IPS-18c (cell line): ENCODE results near the gene CA14.

Source experiments
- H3K4me3 ChIP-seq: 2 replicates; pipeline ENCODE4 v1.7.0; 2013; ENCODE audit warnings: low read depth, mild to moderate bottlenecking, low read length, moderate library complexity; ENCODE audit not compliant: insufficient read depth
- H3K9me3 ChIP-seq: one replicate; pipeline ENCODE4 v1.6.1; 2013; ENCODE audit warnings: mild to moderate bottlenecking, low read length, moderate library complexity; ENCODE audit not compliant: control insufficient read depth, insufficient read depth

CA14 gene

DNA sequence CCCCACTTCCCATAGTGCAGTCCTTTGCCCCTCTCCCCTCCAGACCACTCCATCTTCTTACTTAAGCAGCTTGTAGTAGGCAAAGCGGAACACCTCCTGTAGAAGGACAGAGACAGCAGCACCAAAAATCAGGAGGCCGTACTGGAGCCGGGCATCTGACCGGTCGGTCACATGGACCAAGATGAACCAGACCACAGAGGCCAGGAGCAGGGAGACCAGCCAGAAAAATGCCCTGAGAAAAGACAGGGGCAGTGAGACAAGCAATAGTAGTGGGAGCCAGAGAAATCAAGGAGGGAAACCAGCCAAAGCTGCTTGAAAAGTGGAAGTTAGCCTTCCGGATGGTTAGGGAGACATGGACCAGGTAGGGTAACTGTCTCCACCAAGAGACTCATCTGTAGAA is 10.3 kb downstream of the CA14 start:
- Histone ChIP-seq H3K9me3 (no peaks in the 10 kb centered on the region), H3K4me3 (peak overlapping the region; percentile 98)

DNA sequence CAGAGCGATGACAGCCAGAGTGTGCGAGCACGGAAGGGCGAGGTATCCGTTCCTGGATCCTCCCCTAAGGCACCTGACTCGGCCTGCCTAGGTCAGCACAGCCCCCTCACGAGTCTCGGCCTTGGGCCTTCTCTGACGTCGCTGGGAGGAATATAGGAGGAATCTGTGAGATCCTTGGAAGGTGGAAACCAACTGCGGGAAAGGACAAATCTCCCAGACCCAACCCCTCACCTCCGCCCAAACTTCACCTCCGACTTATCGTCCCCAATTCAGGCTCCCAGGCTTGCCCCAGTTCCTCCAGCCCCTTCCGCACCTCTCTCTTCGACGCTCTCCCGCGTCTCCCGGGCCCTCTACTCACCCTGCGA is 10.7 kb downstream of the CA14 start:
- H3K4me3 ChIP-seq = peak overlapping the region; percentile 98
- no peaks in the 10 kb centered on the region for H3K9me3 ChIP-seq

- H3K4me3 ChIP-seq = peak within 1 kb of the TSS; percentile 98
- no peaks in the 10 kb centered on the region for H3K9me3 ChIP-seq
Observed at GRCh38 chr1:150268705-150269403, 11.3 kb downstream of the CA14 start, which contains the start of gene APH1A. APH1A (minus strand) TSS chr1:150269016; CDS start chr1:150268810, 206 bp downstream.

GRCh38 chr1:150269451-150269850 is 11.9 kb downstream of the CA14 start:
- Histone ChIP-seq H3K4me3 (peak overlapping the region; percentile 45; the same call in 1 of the 2 replicates), H3K9me3 (no peaks in the 10 kb centered on the region)

DNA sequence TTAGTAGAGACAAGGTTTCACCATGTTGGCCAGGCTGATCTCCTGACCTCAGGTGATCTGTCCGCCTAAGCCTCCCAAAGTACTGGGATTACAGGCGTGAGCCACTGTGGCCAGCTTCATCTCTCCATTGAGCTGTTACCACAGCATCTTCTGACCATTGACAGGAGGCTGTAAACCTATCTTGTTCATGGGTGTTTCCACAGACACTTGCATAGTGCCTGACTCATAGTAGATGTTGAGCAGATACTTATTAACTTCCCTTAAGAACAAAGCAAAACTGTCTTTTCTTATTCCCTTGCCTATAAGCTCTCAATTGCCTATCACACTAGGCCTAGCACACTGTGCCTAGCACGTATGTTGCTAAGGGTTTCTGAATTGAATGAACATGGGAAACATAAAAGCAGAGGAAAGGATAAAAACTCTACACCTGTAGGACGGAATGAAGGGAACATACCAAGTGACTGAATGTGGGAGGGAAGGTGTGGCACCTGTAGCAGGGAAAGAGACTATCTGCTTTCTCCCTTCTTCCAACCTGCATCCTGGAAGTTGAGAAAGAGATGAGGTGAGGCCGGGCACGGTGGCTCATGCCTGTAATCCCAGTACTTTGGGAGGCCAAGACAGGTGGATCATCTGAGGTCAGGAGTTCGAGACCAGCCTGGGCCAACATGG is 13.9 kb downstream of the CA14 start:
- H3K9me3 ChIP-seq = no peaks in the 10 kb centered on the region
- H3K4me3 ChIP-seq = no peak overlapping the region

GRCh38 chr1:150273311-150273710 is 15.7 kb downstream of the CA14 start:
- H3K9me3 ChIP-seq = no peaks in the 10 kb centered on the region
- no peak overlapping the region for H3K4me3 ChIP-seq

DNA sequence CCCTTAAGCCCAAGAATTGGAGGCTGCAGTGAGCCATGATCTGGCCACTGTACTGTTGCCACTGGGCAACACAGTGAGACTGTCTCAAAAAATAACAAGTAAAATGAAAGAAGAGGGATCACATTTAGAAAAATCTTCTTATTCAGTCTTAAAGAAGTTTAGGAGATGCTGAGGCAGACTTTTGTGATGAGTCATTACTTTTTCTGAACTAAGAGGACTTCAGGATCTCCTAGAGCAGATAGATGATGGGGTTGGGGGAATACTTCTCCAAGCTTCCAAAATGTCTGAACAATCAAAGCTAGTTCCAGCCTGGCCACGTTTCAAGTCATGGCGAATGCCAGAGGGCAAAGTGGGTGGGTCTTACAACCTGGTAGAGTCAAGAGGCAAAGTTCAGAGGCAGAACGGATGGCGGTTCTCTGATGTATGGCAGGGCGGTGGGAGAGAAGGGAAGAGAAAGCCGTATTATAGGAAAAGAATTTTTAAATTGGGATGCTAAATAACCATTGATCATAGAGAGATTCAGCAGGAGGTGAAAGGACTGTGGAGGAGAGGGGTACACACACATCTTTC is 22.6 kb downstream of the CA14 start:
- no peak overlapping the region for H3K4me3 ChIP-seq
- H3K9me3 ChIP-seq = no peaks in the 10 kb centered on the region

GRCh38 chr1:150281221-150281757 is 23.7 kb downstream of the CA14 start:
- H3K9me3 ChIP-seq = no peaks in the 10 kb centered on the region
- H3K4me3 ChIP-seq = peak overlapping the region; percentile 65

- Histone ChIP-seq H3K9me3 (no peaks in the 10 kb centered on the region), H3K4me3 (peak within 1 kb of the TSS; percentile 68)
Observed at GRCh38 chr1:150281758-150282557, 24.4 kb downstream of the CA14 start, which contains the start of gene CIART. CIART (plus strand) TSS chr1:150282554; CDS start chr1:150283268, 714 bp downstream.

GRCh38 chr1:150282558-150282958 is 25.0 kb downstream of the CA14 start:
- Histone ChIP-seq H3K4me3 (peak overlapping the region; percentile 68), H3K9me3 (no peaks in the 10 kb centered on the region)

- H3K4me3 ChIP-seq = peak overlapping the region; percentile 68; the same call in 1 of the 2 replicates
- H3K9me3 ChIP-seq = no peaks in the 10 kb centered on the region
Observed at GRCh38 chr1:150283260-150283659, 25.7 kb downstream of the CA14 start.

DNA sequence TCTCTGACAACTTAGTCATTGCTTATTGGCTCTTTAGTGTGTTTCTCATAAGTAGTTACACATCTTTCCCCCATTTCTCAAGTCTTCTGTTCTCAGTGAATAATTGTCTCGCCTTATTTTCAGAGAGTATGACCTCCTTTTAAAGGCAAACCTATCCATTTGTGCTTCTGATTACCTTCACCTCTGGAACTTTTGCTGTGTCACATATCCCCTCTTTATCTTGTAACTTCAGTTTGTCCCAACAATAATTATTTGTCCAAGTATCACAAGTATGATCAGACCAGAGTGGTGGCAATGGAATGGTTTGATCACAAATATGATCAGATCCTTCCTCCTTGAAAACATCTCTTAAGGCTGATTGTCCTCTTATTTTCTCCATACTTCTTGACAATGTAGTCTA is 30.8 kb downstream of the CA14 start:
- H3K4me3 ChIP-seq = no peak overlapping the region
- no peaks in the 10 kb centered on the region for H3K9me3 ChIP-seq

- Histone ChIP-seq H3K9me3 (no peaks in the 10 kb centered on the region), H3K4me3 (no peak overlapping the region)
Observed at GRCh38 chr1:150288822-150289221, 31.2 kb downstream of the CA14 start.

GRCh38 chr1:150293433-150294253 is 36.1 kb downstream of the CA14 start, which contains the start of gene MRPS21:
MRPS21 (plus strand) TSS chr1:150293861; CDS start chr1:150294367, 506 bp downstream.
- peak within 1 kb of the TSS; percentile 88 for H3K4me3 ChIP-seq
- no peaks in the 10 kb centered on the region for H3K9me3 ChIP-seq

- Histone ChIP-seq H3K4me3 (no peak overlapping the region), H3K9me3 (peaks cover 2% of the 10 kb centered on the region)
Observed at GRCh38 chr1:150295476-150295875, 37.9 kb downstream of the CA14 start.

- Histone ChIP-seq H3K9me3 (peaks cover 2% of the 10 kb centered on the region), H3K4me3 (no peak overlapping the region)
Observed at GRCh38 chr1:150299716-150300115, 42.1 kb downstream of the CA14 start.
